ENCODE measurements around the gene HNRNPC. TPM values are rescaled to one million over a fixed set of nuclear protein-coding genes. Genes with fewer than 3 reads are reported as not detected.

The HNRNPC gene
- total and polyA plus RNA-seq, 2 experiments from 2014 or later = 513 to 800 TPM

GRCh38 chr14:21199611-21200560, 69.4 kb downstream of the HNRNPC start:
- Histone ChIP-seq H3K27ac (no peak overlapping the region), H3K4me3 (no peak overlapping the region), H3K4me1 (ENCODE audit: insufficient read depth) (no peaks in the 10 kb centered on the region), H3K9me2 (replicated peaks; ENCODE audit: insufficient read depth) (no peaks in the 10 kb centered on the region), H3K36me3 (replicated peaks; ENCODE audit: insufficient read depth, low read depth) (no peaks in the 10 kb centered on the region), H3K4me2 (no peak overlapping the region), H2AFZ (no peak overlapping the region), H3K9me3 (ENCODE audit: low read depth) (no peaks in the 10 kb centered on the region), H4K20me1 (ENCODE audit: insufficient read depth, poor library complexity, severe bottlenecking) (no peaks in the 10 kb centered on the region), H3K79me2 (no peaks in the 10 kb centered on the region), H3K27me3 (no peaks in the 10 kb centered on the region)
- WGBS (ENCODE audit: low lambda C conversion rate, missing lambda C conversion rate) = 87% methylated on average over 3 of the region's 3 CpGs
- DNase-seq (ENCODE audit: low spot score) = no peak
- no peak for TF ChIP-seq EZH2 (IDR thresholded peaks at IDR 0.05; ENCODE audit: borderline replicate concordance)
- no peak for TF ChIP-seq EZH2phosphoT487 (IDR thresholded peaks at IDR 0.05; ENCODE audit: low read depth, severe bottlenecking, unreplicated experiment)
- TF ChIP-seq CTCF (IDR thresholded peaks at IDR 0.05; ENCODE audit: poor library complexity) = no peak

DNA sequence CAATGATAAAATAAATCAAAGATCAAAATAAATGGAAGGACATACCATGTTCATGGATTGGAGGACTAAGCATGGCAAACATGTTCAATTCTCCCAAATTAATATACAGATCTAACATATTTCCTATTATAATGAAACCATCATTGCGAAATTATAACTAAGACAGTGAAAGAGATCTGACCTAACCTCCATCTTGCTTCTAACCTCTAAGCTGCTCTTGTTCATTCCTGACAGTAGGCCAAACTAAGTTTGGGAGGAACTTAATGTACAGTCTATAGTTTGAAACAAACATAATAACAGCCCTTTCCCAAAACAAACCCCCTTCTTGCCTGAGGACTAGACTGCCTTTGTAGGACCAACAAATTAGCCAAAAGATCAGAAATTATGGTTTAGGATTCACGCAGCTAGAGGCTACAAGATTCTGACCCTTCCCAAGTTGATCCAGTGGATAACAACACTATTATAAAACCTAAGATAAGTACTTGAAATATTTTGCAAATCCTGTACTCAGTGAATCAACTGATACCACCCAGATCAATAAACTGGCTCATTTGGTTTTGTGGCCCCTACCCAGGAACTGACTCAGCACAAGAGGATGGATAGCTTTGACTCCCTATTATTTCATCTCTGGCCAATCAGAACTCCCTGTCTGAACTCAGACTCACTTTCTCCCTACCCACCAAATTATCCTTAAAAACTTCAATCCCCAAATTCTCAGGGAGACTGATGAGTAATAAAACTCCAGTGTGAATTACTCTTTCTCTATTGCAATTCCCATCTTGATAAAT, 71.6 kb downstream of the HNRNPC start:
- 93% methylated on average over 2 of the region's 2 CpGs for WGBS (ENCODE audit: low lambda C conversion rate, missing lambda C conversion rate)
- Histone ChIP-seq H3K27ac (no peak overlapping the region), H3K9me3 (ENCODE audit: low read depth) (no peaks in the 10 kb centered on the region), H3K27me3 (no peaks in the 10 kb centered on the region), H3K79me2 (no peaks in the 10 kb centered on the region), H3K36me3 (replicated peaks; ENCODE audit: insufficient read depth, low read depth) (no peaks in the 10 kb centered on the region), H4K20me1 (ENCODE audit: insufficient read depth, poor library complexity, severe bottlenecking) (no peaks in the 10 kb centered on the region), H3K4me3 (no peak overlapping the region), H2AFZ (no peak overlapping the region), H3K9me2 (replicated peaks; ENCODE audit: insufficient read depth) (no peaks in the 10 kb centered on the region), H3K4me1 (ENCODE audit: insufficient read depth) (no peaks in the 10 kb centered on the region), H3K4me2 (no peak overlapping the region)
- no peak for DNase-seq (ENCODE audit: low spot score)
- TF ChIP-seq EZH2 (IDR thresholded peaks at IDR 0.05; ENCODE audit: borderline replicate concordance) (no peak), CTCF (IDR thresholded peaks at IDR 0.05; ENCODE audit: poor library complexity) (no peak), EZH2phosphoT487 (IDR thresholded peaks at IDR 0.05; ENCODE audit: low read depth, severe bottlenecking, unreplicated experiment) (no peak)

- Histone ChIP-seq H3K9me3 (ENCODE audit: low read depth) (no peaks in the 10 kb centered on the region), H2AFZ (no peak overlapping the region), H3K4me1 (ENCODE audit: insufficient read depth) (no peaks in the 10 kb centered on the region), H3K36me3 (replicated peaks; ENCODE audit: insufficient read depth, low read depth) (no peaks in the 10 kb centered on the region), H3K4me2 (no peak overlapping the region), H3K9me2 (replicated peaks; ENCODE audit: insufficient read depth) (no peaks in the 10 kb centered on the region), H3K27me3 (no peaks in the 10 kb centered on the region), H4K20me1 (ENCODE audit: insufficient read depth, poor library complexity, severe bottlenecking) (no peaks in the 10 kb centered on the region), H3K4me3 (no peak overlapping the region), H3K79me2 (no peaks in the 10 kb centered on the region), H3K27ac (no peak overlapping the region)
- no peak for DNase-seq (ENCODE audit: low spot score)
- TF ChIP-seq EZH2phosphoT487 (IDR thresholded peaks at IDR 0.05; ENCODE audit: low read depth, severe bottlenecking, unreplicated experiment) (no peak), EZH2 (IDR thresholded peaks at IDR 0.05; ENCODE audit: borderline replicate concordance) (no peak), CTCF (IDR thresholded peaks at IDR 0.05; ENCODE audit: poor library complexity) (no peak)
Observed at GRCh38 chr14:21194597-21194996, 74.6 kb downstream of the HNRNPC start.
